Astrocyte (in vitro differentiated cells and primary cell): ENCODE measurements around the gene MPO.

Source experiments
- CTCF ChIP-seq: IDR thresholded peaks from 2 replicates; pipeline ENCODE4 v1.5.1; 2011; ENCODE audit warnings: low read depth, mild to moderate bottlenecking, inconsistent platforms, low read length, moderate library complexity; ENCODE audit not compliant: insufficient read depth
- EZH2 ChIP-seq: IDR thresholded peaks from 2 replicates; pipeline ENCODE4 v1.6.1; 2012; ENCODE audit warnings: mild to moderate bottlenecking, low read length, inconsistent platforms; ENCODE audit not compliant: insufficient read depth

GRCh38 chr17:58233543-58233942, 47.2 kb downstream of the MPO start:
- no peak for TF ChIP-seq CTCF
- no peak for TF ChIP-seq EZH2
